HepG2 (cell line): ENCODE data around the gene ATP1B2. TPM values are rescaled to one million over a fixed set of nuclear protein-coding genes. Genes with fewer than 3 reads are reported as not detected.

Experiments
- FOXK1 ChIP-seq: sonication (generic); formaldehyde crosslinking; IDR thresholded peaks from 2 replicates; pipeline ENCODE4 v1.4.0; 2020; ENCODE audit warnings: low read depth, missing genetic modification reagents, borderline replicate concordance
- GTF2F1 ChIP-seq: fragments of 150-350 bp; IDR thresholded peaks from 2 replicates; pipeline ENCODE4 v1.6.1; 2014; ENCODE audit warnings: low read length
- HMG20B ChIP-seq: conservative IDR thresholded peaks from 2 replicates; pipeline ENCODE4 v1.6.1; 2016; ENCODE audit warnings: missing genetic modification reagents, missing compliant biosample characterization
- HOXA3 ChIP-seq: sonication (generic); formaldehyde crosslinking; IDR thresholded peaks from 2 replicates; pipeline ENCODE4 v1.5.0; 2020; ENCODE audit warnings: missing genetic modification reagents
- MED8 ChIP-seq: sonication (generic); formaldehyde crosslinking; IDR thresholded peaks from 2 replicates; pipeline ENCODE4 v1.8.1; 2023; ENCODE audit warnings: mild to moderate bottlenecking, missing genetic modification reagents; ENCODE audit not compliant: insufficient replicate concordance
- NBN ChIP-seq: fragments of 450-650 bp; conservative IDR thresholded peaks from 2 replicates; pipeline ENCODE4 v1.6.1; 2017
- PAWR ChIP-seq: sonication (generic); formaldehyde crosslinking; IDR thresholded peaks from 2 replicates; pipeline ENCODE4 v1.4.0; 2020; ENCODE audit warnings: missing genetic modification reagents, mild to moderate bottlenecking, borderline replicate concordance
- POLR2AphosphoS2 ChIP-seq: IDR thresholded peaks from 2 replicates; pipeline ENCODE4 v1.6.1; 2011; ENCODE audit warnings: low read depth, low read length, improper control_type of control experiment
- TARDBP ChIP-seq: sonication (generic); formaldehyde crosslinking; IDR thresholded peaks from 2 replicates; pipeline ENCODE4 v1.8.0; 2022; ENCODE audit warnings: mild to moderate bottlenecking, missing genetic modification reagents
- TOPORS ChIP-seq: sonication (generic); formaldehyde crosslinking; IDR thresholded peaks from 2 replicates; pipeline ENCODE4 v1.8.0; 2023; ENCODE audit warnings: mild to moderate bottlenecking, missing genetic modification reagents
- ZNF510 ChIP-seq: sonication (generic); formaldehyde crosslinking; IDR thresholded peaks from 2 replicates; pipeline ENCODE4 v1.4.0; 2020; ENCODE audit warnings: low read depth, mild to moderate bottlenecking, missing genetic modification reagents
- ZNF605 ChIP-seq: sonication (generic); formaldehyde crosslinking; IDR thresholded peaks from 2 replicates; pipeline ENCODE4 v1.8.0; 2022; ENCODE audit warnings: mild to moderate bottlenecking, missing genetic modification reagents
- ZNF646 ChIP-seq: sonication (generic); formaldehyde crosslinking; IDR thresholded peaks from 2 replicates; pipeline ENCODE4 v1.9.0; 2021; ENCODE audit warnings: mild to moderate bottlenecking, missing genetic modification reagents
- ZNF773 ChIP-seq: sonication (generic); formaldehyde crosslinking; IDR thresholded peaks from 2 replicates; pipeline ENCODE4 v1.4.0; 2020; ENCODE audit warnings: missing genetic modification reagents, borderline replicate concordance
- polyA plus RNA-seq, 8 experiments: library from polyadenylated mRNA; depleted of rRNA in 3 of 8; stranded (reverse) in 7 of 8; unstranded in 1 of 8; fragments of >200 nt; fragmentation: Illumina TruSeq in 4 of 8; extraction: Trizol in 4 of 8; gene quantifications; 2 replicates each; pipeline versions ENCODE4 v1.2.1 to v1.2.3, GENCODE V29; 2011 to 2016; ENCODE audit warnings: low read depth in 4 of 8, missing spikeins in 1 of 8, mixed read lengths in 1 of 8; ENCODE audit not compliant: insufficient read depth in 1 of 8
- total RNA-seq, 5 experiments: library from RNA; depleted of rRNA; stranded (reverse); fragments of >200 nt; fragmentation: Illumina TruSeq; extraction: Trizol; gene quantifications; 2 replicates each; pipeline ENCODE4 v1.2.3, GENCODE V29; 2016; ENCODE audit warnings: low read depth in 1 of 5
- TF ChIP-seq, protein P1 (sequence below): sonication (generic); formaldehyde crosslinking; IDR thresholded peaks from 2 replicates; pipeline ENCODE4 v1.5.0; 2020; ENCODE audit warnings: missing genetic modification reagents
- TF ChIP-seq, protein P2 (sequence below): sonication (generic); formaldehyde crosslinking; IDR thresholded peaks from 2 replicates; pipeline ENCODE4 v1.5.0; 2020; ENCODE audit warnings: missing genetic modification reagents
- TF ChIP-seq, protein P3 (sequence below): sonication (generic); formaldehyde crosslinking; IDR thresholded peaks from 2 replicates; pipeline ENCODE4 v1.8.1; 2023; ENCODE audit warnings: mild to moderate bottlenecking, missing genetic modification reagents
- TF ChIP-seq, protein P4 (sequence below): sonication (generic); formaldehyde crosslinking; IDR thresholded peaks from 2 replicates; pipeline ENCODE4 v1.5.0; 2020; ENCODE audit warnings: mild to moderate bottlenecking, missing genetic modification reagents, moderate library complexity

Gene ATP1B2
- total and polyA plus RNA-seq, 2 of the 13 experiments (the other 11 are each of a cell fraction or from before 2014, with no cell fraction given): not detected

GRCh38 chr17:7629939-7630571 is 20.7 kb upstream of the ATP1B2 start, which contains the start of gene SHBG (continued):
- TF ChIP-seq ZNF646 (CRISPR knock-in tag) (no peak), ZNF773 (CRISPR knock-in tag) (no peak), HMG20B (CRISPR knock-in tag) (no peak), TOPORS (no peak), FOXK1 (CRISPR knock-in tag) (no peak), PAWR (CRISPR knock-in tag) (no peak), NBN (no peak), GTF2F1 (no peak), ZNF510 (CRISPR knock-in tag) (no peak), ZNF605 (no peak), TARDBP (no peak), POLR2AphosphoS2 (no peak), MED8 (no peak), HOXA3 (CRISPR knock-in tag) (no peak)
- TF ChIP-seq, protein P1, sequence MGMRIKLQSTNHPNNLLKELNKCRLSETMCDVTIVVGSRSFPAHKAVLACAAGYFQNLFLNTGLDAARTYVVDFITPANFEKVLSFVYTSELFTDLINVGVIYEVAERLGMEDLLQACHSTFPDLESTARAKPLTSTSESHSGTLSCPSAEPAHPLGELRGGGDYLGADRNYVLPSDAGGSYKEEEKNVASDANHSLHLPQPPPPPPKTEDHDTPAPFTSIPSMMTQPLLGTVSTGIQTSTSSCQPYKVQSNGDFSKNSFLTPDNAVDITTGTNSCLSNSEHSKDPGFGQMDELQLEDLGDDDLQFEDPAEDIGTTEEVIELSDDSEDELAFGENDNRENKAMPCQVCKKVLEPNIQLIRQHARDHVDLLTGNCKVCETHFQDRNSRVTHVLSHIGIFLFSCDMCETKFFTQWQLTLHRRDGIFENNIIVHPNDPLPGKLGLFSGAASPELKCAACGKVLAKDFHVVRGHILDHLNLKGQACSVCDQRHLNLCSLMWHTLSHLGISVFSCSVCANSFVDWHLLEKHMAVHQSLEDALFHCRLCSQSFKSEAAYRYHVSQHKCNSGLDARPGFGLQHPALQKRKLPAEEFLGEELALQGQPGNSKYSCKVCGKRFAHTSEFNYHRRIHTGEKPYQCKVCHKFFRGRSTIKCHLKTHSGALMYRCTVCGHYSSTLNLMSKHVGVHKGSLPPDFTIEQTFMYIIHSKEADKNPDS (CRISPR knock-in tag): no peak
- TF ChIP-seq, protein P2, sequence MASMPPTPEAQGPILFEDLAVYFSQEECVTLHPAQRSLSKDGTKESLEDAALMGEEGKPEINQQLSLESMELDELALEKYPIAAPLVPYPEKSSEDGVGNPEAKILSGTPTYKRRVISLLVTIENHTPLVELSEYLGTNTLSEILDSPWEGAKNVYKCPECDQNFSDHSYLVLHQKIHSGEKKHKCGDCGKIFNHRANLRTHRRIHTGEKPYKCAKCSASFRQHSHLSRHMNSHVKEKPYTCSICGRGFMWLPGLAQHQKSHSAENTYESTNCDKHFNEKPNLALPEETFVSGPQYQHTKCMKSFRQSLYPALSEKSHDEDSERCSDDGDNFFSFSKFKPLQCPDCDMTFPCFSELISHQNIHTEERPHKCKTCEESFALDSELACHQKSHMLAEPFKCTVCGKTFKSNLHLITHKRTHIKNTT: no peak
- TF ChIP-seq, protein P3, sequence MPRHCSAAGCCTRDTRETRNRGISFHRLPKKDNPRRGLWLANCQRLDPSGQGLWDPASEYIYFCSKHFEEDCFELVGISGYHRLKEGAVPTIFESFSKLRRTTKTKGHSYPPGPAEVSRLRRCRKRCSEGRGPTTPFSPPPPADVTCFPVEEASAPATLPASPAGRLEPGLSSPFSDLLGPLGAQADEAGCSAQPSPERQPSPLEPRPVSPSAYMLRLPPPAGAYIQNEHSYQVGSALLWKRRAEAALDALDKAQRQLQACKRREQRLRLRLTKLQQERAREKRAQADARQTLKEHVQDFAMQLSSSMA (CRISPR knock-in tag): no peak
- TF ChIP-seq, protein P4, sequence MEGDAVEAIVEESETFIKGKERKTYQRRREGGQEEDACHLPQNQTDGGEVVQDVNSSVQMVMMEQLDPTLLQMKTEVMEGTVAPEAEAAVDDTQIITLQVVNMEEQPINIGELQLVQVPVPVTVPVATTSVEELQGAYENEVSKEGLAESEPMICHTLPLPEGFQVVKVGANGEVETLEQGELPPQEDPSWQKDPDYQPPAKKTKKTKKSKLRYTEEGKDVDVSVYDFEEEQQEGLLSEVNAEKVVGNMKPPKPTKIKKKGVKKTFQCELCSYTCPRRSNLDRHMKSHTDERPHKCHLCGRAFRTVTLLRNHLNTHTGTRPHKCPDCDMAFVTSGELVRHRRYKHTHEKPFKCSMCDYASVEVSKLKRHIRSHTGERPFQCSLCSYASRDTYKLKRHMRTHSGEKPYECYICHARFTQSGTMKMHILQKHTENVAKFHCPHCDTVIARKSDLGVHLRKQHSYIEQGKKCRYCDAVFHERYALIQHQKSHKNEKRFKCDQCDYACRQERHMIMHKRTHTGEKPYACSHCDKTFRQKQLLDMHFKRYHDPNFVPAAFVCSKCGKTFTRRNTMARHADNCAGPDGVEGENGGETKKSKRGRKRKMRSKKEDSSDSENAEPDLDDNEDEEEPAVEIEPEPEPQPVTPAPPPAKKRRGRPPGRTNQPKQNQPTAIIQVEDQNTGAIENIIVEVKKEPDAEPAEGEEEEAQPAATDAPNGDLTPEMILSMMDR (CRISPR knock-in tag): no peak
